Measurements from ENCODE around the gene TBL3. TPM values are rescaled to one million over a fixed set of nuclear protein-coding genes. Genes with fewer than 3 reads are reported as not detected.
A peak's percentile ranks its signal among the peaks of the same experiment; 100 is the strongest.

TBL3 gene
- total and polyA plus RNA-seq, 9 of the 15 experiments (the other 6 are each of a cell fraction or from before 2014, with no cell fraction given) = 0.97 to 117 (median 24.5) TPM

- TF ChIP-seq TCF7 (IDR thresholded peaks at IDR 0.05; ENCODE audit: borderline replicate concordance) (no peak), ZBTB26 (CRISPR knock-in tag; IDR thresholded peaks at IDR 0.05) (no peak), E2F6 (IDR thresholded peaks at IDR 0.05; ENCODE audit: borderline replicate concordance in 1 of 2, extremely low read depth in 1 of 2, insufficient read depth in 1 of 2, insufficient read length in 1 of 2, low read depth in 1 of 2, low read length in 1 of 2, poor library complexity in 1 of 2, severe bottlenecking in 1 of 2) (peak; percentile 58 to 65), CLOCK (CRISPR knock-in tag; IDR thresholded peaks at IDR 0.05; ENCODE audit: borderline replicate concordance) (no peak), ZNF584 (CRISPR knock-in tag; IDR thresholded peaks at IDR 0.05; ENCODE audit: low read depth) (peak; percentile 92), TBL1XR1 (IDR thresholded peaks at IDR 0.05; ENCODE audit: low read length in 2 of 2) (no peak; a peak in 1 of 4 replicates), ZNF324 (CRISPR knock-in tag; IDR thresholded peaks at IDR 0.05) (no peak), USF1 (CRISPR knock-in tag; IDR thresholded peaks at IDR 0.05) (peak; percentile 31; the same call in 1 of the 2 replicates), ZFP36 (IDR thresholded peaks at IDR 0.05; ENCODE audit: low read depth, low read length, partially characterized antibody) (no peak), MLLT1 (IDR thresholded peaks at IDR 0.05) (no peak), AFF4 (CRISPR knock-in tag; IDR thresholded peaks at IDR 0.05) (peak; percentile 52; the same call in 1 of the 2 replicates), SNIP1 (IDR thresholded peaks at IDR 0.05; ENCODE audit: low read depth) (no peak), USF2 (CRISPR knock-in tag; IDR thresholded peaks at IDR 0.05) (no peak)
Observed at GRCh38 chr16:1983544-1984346, 11.9 kb downstream of the TBL3 start, which contains the start of gene GFER (continued).
